ENCODE measurements around the gene MORC4.

DNA sequence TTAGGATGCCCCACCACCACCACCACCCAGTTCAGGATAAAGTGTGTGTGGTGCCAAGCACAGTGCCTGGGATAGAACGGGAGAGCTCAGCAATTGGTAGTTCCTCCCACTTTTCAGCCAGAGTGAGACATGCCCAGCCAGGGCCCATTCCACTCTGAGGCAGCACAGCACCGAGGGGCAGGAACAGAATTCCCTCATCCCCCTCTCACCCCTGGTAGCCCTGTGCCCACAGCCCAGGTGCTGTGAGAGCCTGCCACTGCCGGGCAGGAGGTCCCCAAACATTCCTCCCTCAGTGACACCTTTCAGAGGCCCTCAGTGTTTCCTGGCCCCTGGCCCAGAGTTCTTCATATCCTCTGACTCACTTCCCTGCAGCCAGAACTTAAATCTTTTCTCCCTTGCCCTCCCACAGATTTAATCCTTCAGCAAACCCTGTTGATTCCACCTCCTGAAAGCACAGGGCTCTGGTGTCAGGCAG is 105.0 kb downstream of the MORC4 start:
- TF ChIP-seq, protein P1, sequence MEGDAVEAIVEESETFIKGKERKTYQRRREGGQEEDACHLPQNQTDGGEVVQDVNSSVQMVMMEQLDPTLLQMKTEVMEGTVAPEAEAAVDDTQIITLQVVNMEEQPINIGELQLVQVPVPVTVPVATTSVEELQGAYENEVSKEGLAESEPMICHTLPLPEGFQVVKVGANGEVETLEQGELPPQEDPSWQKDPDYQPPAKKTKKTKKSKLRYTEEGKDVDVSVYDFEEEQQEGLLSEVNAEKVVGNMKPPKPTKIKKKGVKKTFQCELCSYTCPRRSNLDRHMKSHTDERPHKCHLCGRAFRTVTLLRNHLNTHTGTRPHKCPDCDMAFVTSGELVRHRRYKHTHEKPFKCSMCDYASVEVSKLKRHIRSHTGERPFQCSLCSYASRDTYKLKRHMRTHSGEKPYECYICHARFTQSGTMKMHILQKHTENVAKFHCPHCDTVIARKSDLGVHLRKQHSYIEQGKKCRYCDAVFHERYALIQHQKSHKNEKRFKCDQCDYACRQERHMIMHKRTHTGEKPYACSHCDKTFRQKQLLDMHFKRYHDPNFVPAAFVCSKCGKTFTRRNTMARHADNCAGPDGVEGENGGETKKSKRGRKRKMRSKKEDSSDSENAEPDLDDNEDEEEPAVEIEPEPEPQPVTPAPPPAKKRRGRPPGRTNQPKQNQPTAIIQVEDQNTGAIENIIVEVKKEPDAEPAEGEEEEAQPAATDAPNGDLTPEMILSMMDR (IDR thresholded peaks at IDR 0.05 in 4 of 5, conservative IDR thresholded peaks at IDR 0.05 in 1 of 5): no peak
- no peak for TF ChIP-seq POLR2A (IDR thresholded peaks at IDR 0.05)
